Measurements from ENCODE around the gene IL1RL2.

Gene IL1RL2

GRCh38 chr2:102180687-102180999 lies 6.2 kb upstream of the IL1RL2 start:
- TF ChIP-seq TAF1 (IDR thresholded peaks at IDR 0.05; ENCODE audit: borderline replicate concordance, insufficient read depth, low read length), result no peak
- TF ChIP-seq POLR2AphosphoS5 (IDR thresholded peaks at IDR 0.05; ENCODE audit: low read depth, low read length), result no peak
- TF ChIP-seq REST (IDR thresholded peaks at IDR 0.05; ENCODE audit: insufficient read depth in 1 of 2, low read depth in 2 of 2, low read length in 2 of 2), result no peak
- no peak for TF ChIP-seq SIN3A (IDR thresholded peaks at IDR 0.05; ENCODE audit: borderline replicate concordance, insufficient read depth, low read length)
- no peak for TF ChIP-seq FOXP2 (optimal IDR thresholded peaks at IDR 0.05; ENCODE audit: borderline replicate concordance, extremely low read depth, extremely low read length, insufficient read depth)

- TF ChIP-seq REST (IDR thresholded peaks at IDR 0.05; ENCODE audit: insufficient read depth in 1 of 2, low read depth in 2 of 2, low read length in 2 of 2) (no peak), SIN3A (IDR thresholded peaks at IDR 0.05; ENCODE audit: borderline replicate concordance, insufficient read depth, low read length) (no peak), FOXP2 (optimal IDR thresholded peaks at IDR 0.05; ENCODE audit: borderline replicate concordance, extremely low read depth, extremely low read length, insufficient read depth) (no peak), TAF1 (IDR thresholded peaks at IDR 0.05; ENCODE audit: borderline replicate concordance, insufficient read depth, low read length) (no peak), POLR2AphosphoS5 (IDR thresholded peaks at IDR 0.05; ENCODE audit: low read depth, low read length) (no peak)
Observed at GRCh38 chr2:102181376-102181775, 5.4 kb upstream of the IL1RL2 start.

GRCh38 chr2:102181919-102182635 lies 4.7 kb upstream of the IL1RL2 start:
- TF ChIP-seq TAF1 (IDR thresholded peaks at IDR 0.05; ENCODE audit: borderline replicate concordance, insufficient read depth, low read length), result no peak
- TF ChIP-seq FOXP2 (optimal IDR thresholded peaks at IDR 0.05; ENCODE audit: borderline replicate concordance, extremely low read depth, extremely low read length, insufficient read depth), result no peak
- TF ChIP-seq REST (IDR thresholded peaks at IDR 0.05; ENCODE audit: insufficient read depth in 1 of 2, low read depth in 2 of 2, low read length in 2 of 2), result no peak
- TF ChIP-seq SIN3A (IDR thresholded peaks at IDR 0.05; ENCODE audit: borderline replicate concordance, insufficient read depth, low read length), result no peak
- no peak for TF ChIP-seq POLR2AphosphoS5 (IDR thresholded peaks at IDR 0.05; ENCODE audit: low read depth, low read length)

GRCh38 chr2:102184018-102184417 lies 2.8 kb upstream of the IL1RL2 start:
- TF ChIP-seq REST (IDR thresholded peaks at IDR 0.05; ENCODE audit: insufficient read depth in 1 of 2, low read depth in 2 of 2, low read length in 2 of 2), result no peak
- no peak for TF ChIP-seq POLR2AphosphoS5 (IDR thresholded peaks at IDR 0.05; ENCODE audit: low read depth, low read length)
- TF ChIP-seq TAF1 (IDR thresholded peaks at IDR 0.05; ENCODE audit: borderline replicate concordance, insufficient read depth, low read length), result no peak
- no peak for TF ChIP-seq SIN3A (IDR thresholded peaks at IDR 0.05; ENCODE audit: borderline replicate concordance, insufficient read depth, low read length)
- no peak for TF ChIP-seq FOXP2 (optimal IDR thresholded peaks at IDR 0.05; ENCODE audit: borderline replicate concordance, extremely low read depth, extremely low read length, insufficient read depth)

Data from PFSK-1 (cell line).